ENCODE results near the gene KMT2E.

KMT2E gene

GRCh38 chr7:105153531-105153930, 139.5 kb downstream of the KMT2E start:
- Histone ChIP-seq H3K27ac (ENCODE audit: low read length) (peak overlapping the region; percentile 34; the same call in 1 of the 2 replicates), H3K36me3 (ENCODE audit: insufficient read depth, low read length) (peaks cover 85% of the 10 kb centered on the region)
- 0 out of 3 replicates have a peak, but pooled peaks have one; percentile 20 for ATAC-seq (ENCODE audit: insufficient read depth, low read depth)

GRCh38 chr7:105154084-105154483, 140.1 kb downstream of the KMT2E start:
- Histone ChIP-seq H3K4me2 (ENCODE audit: insufficient read depth, low read length) (no peak overlapping the region), H3K36me3 (ENCODE audit: insufficient read depth, low read length) (peaks cover 91% of the 10 kb centered on the region), H3K79me2 (ENCODE audit: insufficient read depth, low read length) (peaks cover 96% of the 10 kb centered on the region), H4K20me1 (ENCODE audit: insufficient read depth, low read length) (peaks cover 54% of the 10 kb centered on the region), H2AFZ (ENCODE audit: low read depth, low read length) (no peak overlapping the region), H3K9me3 (ENCODE audit: insufficient read depth, low read length, severe bottlenecking) (no peaks in the 10 kb centered on the region), H3K9ac (ENCODE audit: low read depth, low read length) (no peak overlapping the region), H3K27ac (ENCODE audit: low read length) (no peak overlapping the region; the same call in 1 of the 2 replicates), H3K4me3 (ENCODE audit: low read depth in 1 of 2, low read length in 2 of 2) (no peak overlapping the region), H3K4me1 (ENCODE audit: insufficient read depth, low read length) (no peaks in the 10 kb centered on the region), H3K27me3 (ENCODE audit: insufficient read depth, low read length, poor library complexity) (no peaks in the 10 kb centered on the region)
- ATAC-seq (ENCODE audit: insufficient read depth, low read depth) (no peak), DNase-seq (no peak)
- no peak for TF ChIP-seq EZH2 (IDR thresholded peaks at IDR 0.05; ENCODE audit: borderline replicate concordance, low read depth, low read length, severe bottlenecking)
- no peak for TF ChIP-seq CTCF (IDR thresholded peaks at IDR 0.05; ENCODE audit: borderline replicate concordance, extremely low read depth, low read length, poor library complexity, severe bottlenecking)

More at GRCh38 chr7:105153531-105153930, 139.5 kb downstream of the KMT2E start:
- no peak overlapping the region for H3K4me2 ChIP-seq (ENCODE audit: insufficient read depth, low read length)
- DNase-seq: no peak
- no peak overlapping the region for H2AFZ ChIP-seq (ENCODE audit: low read depth, low read length)
- H3K4me3 ChIP-seq (ENCODE audit: low read depth in 1 of 2, low read length in 2 of 2): no peak overlapping the region
- H3K4me1 ChIP-seq (ENCODE audit: insufficient read depth, low read length): no peaks in the 10 kb centered on the region
- TF ChIP-seq CTCF (IDR thresholded peaks at IDR 0.05; ENCODE audit: borderline replicate concordance, extremely low read depth, low read length, poor library complexity, severe bottlenecking): no peak
- no peak for TF ChIP-seq EZH2 (IDR thresholded peaks at IDR 0.05; ENCODE audit: borderline replicate concordance, low read depth, low read length, severe bottlenecking)
- no peaks in the 10 kb centered on the region for H3K27me3 ChIP-seq (ENCODE audit: insufficient read depth, low read length, poor library complexity)
- H3K9ac ChIP-seq (ENCODE audit: low read depth, low read length): no peak overlapping the region
- H3K79me2 ChIP-seq (ENCODE audit: insufficient read depth, low read length): peaks cover 92% of the 10 kb centered on the region
- H4K20me1 ChIP-seq (ENCODE audit: insufficient read depth, low read length): peaks cover 49% of the 10 kb centered on the region
- H3K9me3 ChIP-seq (ENCODE audit: insufficient read depth, low read length, severe bottlenecking): no peaks in the 10 kb centered on the region

GRCh38 chr7:105156731-105157130, 142.7 kb downstream of the KMT2E start:
- H3K36me3 ChIP-seq (ENCODE audit: insufficient read depth, low read length): peaks cover 92% of the 10 kb centered on the region
- no peaks in the 10 kb centered on the region for H3K27me3 ChIP-seq (ENCODE audit: insufficient read depth, low read length, poor library complexity)
- H2AFZ ChIP-seq (ENCODE audit: low read depth, low read length): no peak overlapping the region
- TF ChIP-seq CTCF (IDR thresholded peaks at IDR 0.05; ENCODE audit: borderline replicate concordance, extremely low read depth, low read length, poor library complexity, severe bottlenecking): no peak
- TF ChIP-seq EZH2 (IDR thresholded peaks at IDR 0.05; ENCODE audit: borderline replicate concordance, low read depth, low read length, severe bottlenecking): no peak
- H4K20me1 ChIP-seq (ENCODE audit: insufficient read depth, low read length): peaks cover 52% of the 10 kb centered on the region
- peaks cover 99% of the 10 kb centered on the region for H3K79me2 ChIP-seq (ENCODE audit: insufficient read depth, low read length)
- no peak for DNase-seq
- ATAC-seq (ENCODE audit: insufficient read depth, low read depth): no peak
- no peak overlapping the region for H3K4me2 ChIP-seq (ENCODE audit: insufficient read depth, low read length)
- no peak overlapping the region for H3K27ac ChIP-seq (ENCODE audit: low read length)
- H3K4me1 ChIP-seq (ENCODE audit: insufficient read depth, low read length): no peaks in the 10 kb centered on the region
- H3K4me3 ChIP-seq (ENCODE audit: low read depth in 1 of 2, low read length in 2 of 2): no peak overlapping the region
- H3K9ac ChIP-seq (ENCODE audit: low read depth, low read length): no peak overlapping the region
- H3K9me3 ChIP-seq (ENCODE audit: insufficient read depth, low read length, severe bottlenecking): no peaks in the 10 kb centered on the region

- Histone ChIP-seq H3K4me3 (ENCODE audit: low read depth in 1 of 2, low read length in 2 of 2) (no peak overlapping the region), H3K4me1 (ENCODE audit: insufficient read depth, low read length) (no peaks in the 10 kb centered on the region), H3K36me3 (ENCODE audit: insufficient read depth, low read length) (peaks cover 97% of the 10 kb centered on the region), H2AFZ (ENCODE audit: low read depth, low read length) (no peak overlapping the region), H3K79me2 (ENCODE audit: insufficient read depth, low read length) (peaks cover 99% of the 10 kb centered on the region), H3K27ac (ENCODE audit: low read length) (no peak overlapping the region), H4K20me1 (ENCODE audit: insufficient read depth, low read length) (peaks cover 52% of the 10 kb centered on the region), H3K27me3 (ENCODE audit: insufficient read depth, low read length, poor library complexity) (no peaks in the 10 kb centered on the region), H3K9me3 (ENCODE audit: insufficient read depth, low read length, severe bottlenecking) (no peaks in the 10 kb centered on the region), H3K4me2 (ENCODE audit: insufficient read depth, low read length) (no peak overlapping the region), H3K9ac (ENCODE audit: low read depth, low read length) (no peak overlapping the region)
- ATAC-seq (ENCODE audit: insufficient read depth, low read depth): no peak
- DNase-seq: no peak
- TF ChIP-seq EZH2 (IDR thresholded peaks at IDR 0.05; ENCODE audit: borderline replicate concordance, low read depth, low read length, severe bottlenecking) (no peak), CTCF (IDR thresholded peaks at IDR 0.05; ENCODE audit: borderline replicate concordance, extremely low read depth, low read length, poor library complexity, severe bottlenecking) (no peak)
These were observed 143.3 kb downstream of the KMT2E start for GRCh38 chr7:105157278-105157677.
